HG02981 (cell line): Measurements from ENCODE around the gene ATG3.
"Not testable (repeated sequence)": the region's sequence is repeated elsewhere in the genome, so short reads cannot be mapped to it uniquely, and the experiment has no call there.

Experiments used
- ATAC-seq: cut with Tn5 transposase; IDR thresholded peaks from one replicate; pipeline ENCODE4 v1.9.1; 2021; ENCODE audit warnings: mild to moderate bottlenecking, moderate library complexity; ENCODE audit not compliant: unreplicated experiment

The ATG3 gene

DNA sequence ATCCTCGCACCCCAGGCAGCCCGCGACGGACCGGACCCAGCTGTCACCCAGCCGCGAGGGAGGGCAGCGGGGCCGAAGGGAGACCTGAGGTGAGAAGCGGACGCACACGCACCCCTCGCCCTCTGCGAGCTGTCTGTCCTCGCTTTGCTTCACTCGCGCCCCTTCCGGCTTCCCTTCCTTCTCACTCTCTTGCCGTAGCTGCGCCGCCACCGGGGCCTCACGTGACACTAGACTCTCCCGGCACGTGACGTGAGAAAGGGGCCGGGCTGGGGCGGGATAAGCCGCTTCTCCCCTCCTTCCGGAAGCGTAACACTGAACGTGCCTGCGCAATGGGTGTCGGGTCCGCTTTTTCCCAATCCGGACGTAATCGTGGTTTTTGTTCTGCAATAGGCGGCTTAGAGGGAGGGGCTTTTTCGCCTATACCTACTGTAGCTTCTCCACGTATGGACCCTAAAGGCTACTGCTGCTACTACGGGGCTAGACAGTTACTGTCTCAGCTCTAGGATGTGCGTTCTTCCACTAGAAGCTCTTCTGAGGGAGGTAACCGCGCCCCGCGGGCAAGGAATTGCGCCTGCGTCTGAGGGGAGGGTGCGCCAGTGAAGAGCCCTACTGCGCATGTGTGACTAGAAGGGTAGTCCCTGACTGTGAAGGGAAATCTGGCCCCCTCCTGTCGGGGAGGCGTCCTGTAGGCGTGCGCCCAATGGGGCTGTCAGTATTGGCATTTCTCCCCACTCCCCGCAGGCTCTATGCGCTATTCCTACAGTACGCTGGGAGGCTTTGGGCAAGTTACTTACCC is at the start of gene ATG3, which contains the start of gene SLC35A5:
Gene ATG3, minus strand, starts transcription at position 229 of the 796 bp plus-strand sequence. CDS start 434 bp downstream, outside the sequence.
Gene SLC35A5, plus strand, starts transcription at position 312 of the 796 bp plus-strand sequence. CDS start 1,359 bp downstream, outside the sequence.
- peak; percentile 77 for ATAC-seq

DNA sequence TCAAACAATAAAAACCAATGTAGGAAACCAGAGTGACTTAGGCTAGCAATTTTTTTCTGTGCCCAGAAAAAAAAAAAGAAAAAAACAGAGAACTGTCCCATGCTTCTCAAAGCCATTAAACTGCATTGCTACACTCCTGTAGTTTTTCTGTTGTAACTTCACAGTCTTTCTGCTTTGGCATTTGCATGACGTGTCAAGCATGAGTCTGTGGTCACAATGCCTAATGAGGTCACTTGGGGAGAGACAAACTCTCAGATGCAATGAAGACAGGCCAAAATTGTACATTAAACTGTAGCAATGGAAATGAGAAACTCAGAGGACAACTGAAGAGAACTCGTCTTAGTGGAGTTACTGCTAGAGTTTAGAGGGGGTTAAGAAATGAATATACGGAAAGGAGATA is 48.4 kb upstream of the ATG3 start:
- ATAC-seq, result no peak

DNA sequence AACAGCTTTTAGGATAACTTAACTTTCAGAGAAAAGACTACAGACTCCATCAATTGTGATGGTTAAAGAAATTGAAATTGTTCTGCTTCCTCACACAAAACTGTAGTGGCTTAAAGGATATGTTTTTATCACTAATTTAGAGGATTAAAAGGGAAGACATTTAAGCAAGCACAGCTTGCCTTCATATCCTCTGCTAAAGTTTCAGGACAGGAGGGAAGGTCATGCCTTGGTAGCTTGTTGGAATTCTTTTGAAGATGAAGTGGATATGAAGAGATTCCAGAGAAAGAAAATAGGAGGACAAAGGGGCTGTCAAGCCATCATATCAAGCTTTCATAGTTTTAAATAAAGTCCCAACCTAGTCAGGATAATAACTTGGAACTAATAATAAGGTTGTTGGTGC is 46.1 kb upstream of the ATG3 start:
- no peak for ATAC-seq

DNA sequence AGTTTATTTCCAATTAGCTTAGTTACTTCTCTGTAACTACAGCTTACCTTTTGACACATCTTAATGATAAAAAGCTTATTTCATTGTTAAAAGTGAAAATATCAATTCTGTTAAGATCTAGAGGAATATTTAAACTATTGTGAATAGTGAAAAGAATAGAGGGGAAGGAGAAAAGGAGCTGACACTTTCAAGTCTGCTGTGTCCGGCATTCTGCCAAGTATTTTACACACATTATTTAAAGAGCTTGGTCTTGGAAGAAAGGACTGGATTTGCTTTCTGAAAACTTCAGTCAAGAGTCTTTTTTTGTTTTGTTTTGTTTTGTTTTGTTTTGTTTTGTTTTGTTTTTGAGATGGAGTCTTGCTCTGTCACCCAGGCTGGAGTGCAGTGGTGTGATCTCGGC is 44.3 kb upstream of the ATG3 start:
- ATAC-seq, result no peak

DNA sequence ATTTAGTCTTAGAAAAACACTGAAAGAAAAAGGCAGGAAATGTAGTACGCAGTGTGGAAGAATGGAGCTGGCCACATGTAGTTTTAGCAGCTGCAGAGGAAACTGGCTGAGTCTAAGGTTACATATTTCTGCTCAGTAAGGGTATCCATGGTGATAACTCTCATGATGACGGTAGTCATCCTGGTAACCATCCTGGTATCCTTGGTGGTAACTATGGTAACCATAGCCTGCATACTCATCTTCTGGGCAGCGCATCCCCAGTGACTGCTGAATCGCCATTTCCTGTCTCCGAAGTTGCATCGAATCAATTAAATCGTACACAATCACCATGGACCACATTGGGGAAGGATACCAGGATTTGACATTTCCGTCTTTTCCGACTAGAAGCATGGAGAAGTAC is 43.5 kb upstream of the ATG3 start:
- no peak for ATAC-seq

DNA sequence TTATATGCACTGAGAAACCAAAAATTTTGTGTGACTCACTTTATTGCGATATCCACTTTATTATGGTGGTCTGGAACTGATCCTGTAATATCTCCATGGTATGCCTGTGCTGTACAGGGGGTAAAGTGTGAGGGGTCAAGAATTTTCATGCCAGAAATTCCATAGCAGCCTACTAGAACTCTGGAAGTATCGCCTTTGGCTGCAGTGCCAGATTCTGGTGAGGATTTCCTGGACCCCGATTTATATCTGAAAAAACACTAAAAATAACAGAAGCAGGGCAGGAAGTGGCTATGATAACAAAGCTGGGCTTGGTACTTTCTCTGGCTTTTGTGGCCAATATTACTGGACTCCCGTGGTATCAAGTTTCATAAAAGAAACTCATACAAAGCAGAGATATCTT is 42.8 kb upstream of the ATG3 start:
- no peak for ATAC-seq

DNA sequence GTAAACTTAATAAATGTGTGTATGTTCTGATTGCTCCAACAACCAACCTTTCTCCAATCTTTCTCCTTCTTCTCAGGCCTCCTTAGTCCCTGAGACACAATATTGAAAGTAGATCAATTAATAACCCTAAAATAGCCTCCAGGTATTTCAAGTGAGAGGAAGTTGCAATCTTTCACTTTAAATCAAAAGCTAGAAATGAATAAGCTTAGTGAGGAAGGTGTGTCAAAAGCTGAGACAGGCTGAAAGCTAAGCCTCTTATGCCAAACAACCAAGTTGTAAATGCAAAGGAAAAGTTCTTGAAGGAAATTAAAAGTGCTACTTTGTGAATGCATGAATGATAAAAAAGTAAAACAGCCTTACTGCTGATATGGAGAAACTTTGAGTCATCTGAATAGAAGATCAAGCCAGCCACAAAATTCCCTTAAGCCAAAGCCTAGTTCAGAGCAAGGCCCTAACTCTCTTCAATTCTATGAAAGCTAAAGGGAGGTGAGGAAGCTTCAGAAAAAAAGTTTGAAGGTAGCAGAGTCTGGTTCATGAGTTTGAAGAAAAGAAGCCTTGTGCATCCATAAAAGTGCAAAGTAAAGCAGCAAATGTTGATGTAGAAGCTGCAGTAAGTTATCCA is 40.6 kb upstream of the ATG3 start:
- no peak for ATAC-seq

DNA sequence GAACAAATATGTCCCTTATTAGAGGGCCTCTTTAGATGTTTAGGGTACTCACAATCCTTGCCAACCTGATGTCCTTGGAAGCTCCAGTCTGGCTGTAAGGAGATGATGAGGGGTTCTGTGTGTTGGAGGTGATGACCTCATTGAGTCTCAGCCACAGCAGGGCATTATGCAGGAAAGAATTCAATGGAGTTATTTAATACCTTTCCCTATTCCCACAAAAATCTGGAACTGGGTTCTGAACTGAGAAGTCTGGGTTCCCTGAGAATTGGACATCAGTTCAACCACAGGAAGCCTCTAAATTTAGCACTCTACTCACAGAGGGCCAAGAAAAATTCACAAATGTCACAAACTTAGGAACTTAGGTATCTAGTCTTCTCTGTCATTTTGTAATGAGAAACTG is 37.0 kb upstream of the ATG3 start:
- no peak for ATAC-seq

DNA sequence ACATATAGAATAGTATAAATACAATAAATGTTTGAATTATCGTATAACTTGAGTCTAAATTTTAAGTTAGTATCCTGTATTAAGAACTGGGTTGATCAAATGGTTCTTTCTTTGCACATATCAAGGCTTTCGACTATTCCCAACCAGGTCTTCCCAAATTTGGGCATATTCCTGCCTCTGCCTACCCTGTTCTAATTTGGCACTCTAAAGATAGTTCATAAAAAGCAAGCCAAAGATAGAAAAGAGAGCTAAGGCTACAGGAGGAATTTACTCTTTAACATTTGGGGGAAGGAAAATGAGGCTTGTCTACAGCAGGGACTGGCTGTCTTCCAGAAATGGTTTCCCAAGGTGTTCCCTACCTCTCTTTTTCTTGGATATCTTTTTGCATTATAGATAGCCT is 36.2 kb upstream of the ATG3 start:
- no peak for ATAC-seq

DNA sequence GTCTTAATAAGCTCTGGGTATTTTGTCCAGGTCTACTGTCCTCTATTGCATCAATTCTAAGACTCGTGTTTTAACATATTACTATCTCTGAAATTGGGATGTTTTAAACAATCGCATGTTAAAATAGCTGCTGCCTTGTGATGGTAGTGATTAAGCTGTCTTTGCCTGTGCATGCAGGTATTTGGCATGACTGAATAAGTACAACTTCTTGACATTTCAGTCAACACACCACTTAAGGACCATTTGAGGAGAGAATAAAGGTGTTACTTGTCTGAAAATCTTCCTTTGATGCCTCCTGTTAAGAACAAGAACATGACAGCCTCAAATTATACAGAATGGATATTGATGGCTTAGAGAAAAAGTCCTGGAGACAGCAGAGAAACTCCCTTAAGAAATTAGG is 33.1 kb upstream of the ATG3 start:
- no peak for ATAC-seq

DNA sequence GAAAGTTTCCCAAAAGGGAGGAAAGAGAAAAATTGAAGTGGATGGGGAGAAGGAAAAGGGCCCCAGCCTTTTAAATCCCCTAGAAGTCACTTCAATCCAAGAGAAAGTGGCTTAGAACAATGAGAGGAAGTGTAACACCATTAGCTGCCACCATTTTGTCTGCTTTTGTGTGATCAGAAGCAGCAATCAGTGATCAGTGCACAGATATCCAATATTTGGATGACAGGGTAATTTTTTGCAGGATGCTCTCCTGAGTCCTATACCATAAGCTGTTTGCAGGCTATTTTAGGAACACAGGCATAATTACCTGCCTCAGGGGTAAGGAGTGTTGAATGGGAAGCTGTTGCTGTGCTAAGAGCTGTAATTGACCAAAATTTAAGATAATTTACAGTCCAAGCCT is 31.5 kb upstream of the ATG3 start:
- no peak for ATAC-seq

DNA sequence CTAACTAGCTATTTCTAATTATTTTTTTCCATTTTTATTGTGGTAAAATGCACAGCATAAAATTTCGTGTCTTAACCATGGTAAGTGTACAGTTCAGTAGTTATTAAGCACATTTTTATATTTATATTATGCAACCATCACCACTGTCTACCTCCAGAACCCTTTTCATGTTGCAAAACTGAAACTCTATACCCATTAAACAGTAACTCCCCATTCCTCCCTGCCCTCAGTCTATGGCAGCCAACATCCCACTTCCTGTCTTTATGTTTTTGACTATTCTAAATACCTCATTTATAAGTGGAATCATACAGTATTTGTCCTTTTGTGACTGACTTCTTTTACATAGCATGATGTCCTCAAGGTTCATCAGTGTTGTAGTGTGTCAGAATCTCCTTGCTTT is 25.6 kb upstream of the ATG3 start:
- no peak for ATAC-seq

DNA sequence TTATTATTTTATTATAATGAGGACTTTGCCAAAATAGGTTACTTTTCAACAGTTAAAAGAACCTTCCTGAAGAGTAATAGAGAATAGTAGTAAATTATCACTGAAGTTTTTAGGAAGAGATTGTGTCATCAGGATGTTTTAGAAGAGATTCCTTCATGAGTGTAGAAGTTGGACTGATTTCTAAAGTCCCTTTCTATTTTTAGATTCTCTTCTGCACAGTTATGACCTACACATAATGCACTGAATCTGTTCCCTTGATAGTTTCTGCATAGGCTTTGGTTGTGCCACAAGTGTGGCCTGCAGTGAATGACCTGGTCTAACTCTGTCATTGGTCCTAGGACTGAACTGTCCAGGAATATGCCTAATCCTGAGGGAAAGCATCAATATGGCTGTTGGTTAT is 24.0 kb upstream of the ATG3 start:
- ATAC-seq, result no peak

DNA sequence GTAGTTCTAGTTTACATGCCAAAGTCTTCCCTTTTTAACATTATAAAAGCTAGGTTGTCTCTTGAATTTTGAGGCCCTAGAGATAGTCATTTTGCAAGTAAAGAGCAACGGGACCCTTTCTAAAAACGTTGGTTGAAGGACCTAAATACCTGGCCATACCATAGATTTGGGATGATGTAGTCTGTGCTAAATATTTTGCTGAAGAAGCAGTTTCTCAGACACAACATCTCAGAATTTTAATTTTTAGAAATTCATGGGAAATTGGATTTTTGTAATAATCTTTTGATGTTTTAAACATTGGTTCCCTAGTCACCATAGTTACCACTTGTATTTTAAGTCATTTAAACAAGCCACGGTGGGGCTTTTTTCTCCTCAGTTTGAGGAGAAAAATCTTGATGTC is 21.3 kb upstream of the ATG3 start:
- ATAC-seq, result no peak

DNA sequence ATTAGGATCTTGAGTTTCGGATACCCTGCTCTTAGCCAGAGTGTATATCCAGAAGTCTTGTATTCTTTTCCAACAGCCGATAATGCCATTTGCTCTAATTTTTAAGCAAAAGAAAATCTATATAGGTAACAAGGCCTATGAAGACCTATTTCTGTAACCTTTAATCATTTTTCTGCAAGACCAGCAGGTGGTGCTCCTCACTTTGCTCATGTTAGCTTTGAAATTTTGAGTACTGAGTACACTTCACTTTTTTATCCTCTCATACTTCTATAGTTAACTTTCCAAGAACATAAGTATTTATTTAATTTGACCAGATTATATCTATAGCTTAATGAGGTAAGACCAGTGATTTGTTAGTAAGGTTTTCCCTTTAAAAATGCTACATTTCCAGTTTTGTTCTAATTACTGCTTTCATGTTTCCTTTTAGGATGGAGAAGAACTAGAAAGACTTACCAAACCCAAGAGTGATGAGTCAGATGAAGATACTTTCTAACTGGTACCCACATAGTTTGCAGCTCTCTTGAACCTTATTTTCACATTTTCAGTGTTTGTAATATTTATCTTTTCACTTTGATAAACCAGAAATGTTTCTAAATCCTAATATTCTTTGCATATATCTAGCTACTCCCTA is 20.6 kb upstream of the ATG3 start:
- ATAC-seq, result no peak

DNA sequence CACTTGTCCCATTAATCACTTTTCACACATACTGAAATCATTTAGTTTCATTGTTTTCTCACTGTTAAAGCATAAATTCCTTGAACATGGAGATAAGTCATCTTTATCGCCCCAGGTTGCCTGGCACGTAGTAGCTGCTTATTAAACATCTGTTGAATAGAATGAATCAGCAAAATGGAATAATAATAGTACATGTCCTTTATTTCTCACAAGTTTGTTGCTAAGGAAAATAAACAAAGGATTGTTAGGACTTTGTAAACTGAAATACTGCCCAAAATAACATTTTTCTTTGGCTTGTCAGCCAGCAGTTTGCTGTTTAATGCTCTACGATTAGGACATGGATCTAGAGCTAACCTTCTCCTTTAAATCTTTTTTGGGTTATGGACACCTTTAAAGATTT is 17.9 kb upstream of the ATG3 start:
- ATAC-seq, result no peak

DNA sequence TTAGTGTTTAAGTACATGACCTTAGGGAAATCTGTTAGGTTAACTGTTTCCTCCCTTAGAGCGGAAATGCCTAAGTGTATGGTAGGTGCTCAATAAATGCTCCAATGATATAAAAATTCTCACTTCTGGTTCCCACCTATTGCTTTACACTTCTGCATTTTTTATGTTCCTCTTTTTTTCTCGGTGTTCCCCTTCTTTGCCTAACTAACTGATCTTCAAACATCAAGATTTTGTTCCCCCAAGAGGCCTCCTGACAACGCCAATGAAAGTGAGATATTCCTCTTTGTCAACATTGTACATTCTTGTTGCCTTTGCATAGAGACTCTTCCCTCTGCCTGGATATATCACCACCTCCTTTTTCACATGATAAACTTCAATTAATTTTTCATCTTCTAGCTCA is 17.5 kb upstream of the ATG3 start:
- ATAC-seq, result no peak

DNA sequence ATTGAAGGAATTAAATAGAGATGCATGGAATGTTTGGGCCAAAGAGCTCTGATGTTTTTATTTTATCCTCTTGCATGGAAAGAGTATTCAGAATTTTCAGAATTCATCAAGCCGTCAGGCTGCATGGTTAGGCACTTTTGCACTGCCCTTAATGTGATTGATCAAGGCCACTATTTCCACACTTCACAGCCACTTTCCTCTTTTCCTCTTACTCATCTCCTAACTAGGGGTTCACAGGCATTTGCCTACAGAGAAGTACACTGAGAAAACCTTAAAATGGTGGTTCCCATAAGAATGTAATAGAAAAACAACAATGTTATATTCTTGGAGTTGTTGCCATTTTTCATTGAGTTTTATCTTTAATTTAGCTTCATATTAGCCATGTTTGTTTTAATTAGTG is 10.9 kb upstream of the ATG3 start:
- ATAC-seq, result no peak

DNA sequence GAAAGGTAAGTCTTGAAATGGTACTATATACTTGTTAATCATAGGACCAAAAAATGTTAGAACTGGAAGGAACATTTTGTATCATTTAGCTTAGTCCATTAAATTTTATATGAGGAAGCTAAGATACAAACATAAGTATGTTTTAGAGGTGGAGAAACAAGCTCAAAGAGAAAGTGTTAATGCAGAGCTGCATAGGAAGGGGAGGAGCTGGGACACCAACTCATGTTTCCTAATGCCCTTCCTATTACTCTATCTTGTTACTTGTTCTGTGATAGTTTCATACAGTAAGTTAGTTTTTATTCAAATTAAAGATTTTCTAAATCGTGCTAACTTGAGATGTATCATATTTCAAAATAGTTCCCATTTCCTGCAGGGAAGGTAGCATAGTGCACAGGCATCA is 7.5 kb upstream of the ATG3 start:
- ATAC-seq, result no peak

DNA sequence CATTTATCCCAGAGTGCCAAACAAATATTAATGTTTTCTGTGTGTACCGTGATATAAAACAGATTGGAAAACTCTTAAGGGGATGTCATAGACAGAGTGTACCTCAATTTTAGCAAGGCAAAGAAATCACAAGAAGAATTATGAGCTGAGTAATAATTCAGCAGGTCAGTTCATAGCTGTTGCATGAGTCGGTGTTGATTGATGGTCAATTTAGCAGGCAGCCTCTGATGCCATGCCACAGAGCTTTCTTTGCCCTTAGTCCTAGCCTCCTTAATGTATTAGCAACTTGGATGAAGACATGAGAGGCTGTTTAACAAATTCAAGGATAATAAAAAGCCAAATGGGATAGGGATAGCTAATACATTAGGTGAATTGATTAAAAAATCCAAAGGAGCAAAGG is 6.9 kb upstream of the ATG3 start:
- ATAC-seq, result no peak

DNA sequence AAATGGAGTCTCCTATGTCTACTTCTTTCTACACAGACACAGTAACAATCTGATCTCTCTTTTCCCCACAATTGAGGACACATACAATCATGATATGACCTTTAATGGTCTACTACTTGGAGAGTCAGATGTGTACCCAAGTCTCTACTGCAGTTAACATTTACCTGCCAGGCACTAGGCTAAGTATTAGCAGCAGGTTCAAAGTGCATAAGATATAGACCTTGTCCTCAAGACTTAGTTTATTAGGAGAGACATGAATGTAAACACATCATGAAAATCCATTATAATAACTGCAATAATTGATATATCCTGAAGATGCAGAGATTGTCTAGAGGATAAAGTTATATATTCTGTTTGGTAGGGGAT is 3.2 kb upstream of the ATG3 start:
- no peak for ATAC-seq

DNA sequence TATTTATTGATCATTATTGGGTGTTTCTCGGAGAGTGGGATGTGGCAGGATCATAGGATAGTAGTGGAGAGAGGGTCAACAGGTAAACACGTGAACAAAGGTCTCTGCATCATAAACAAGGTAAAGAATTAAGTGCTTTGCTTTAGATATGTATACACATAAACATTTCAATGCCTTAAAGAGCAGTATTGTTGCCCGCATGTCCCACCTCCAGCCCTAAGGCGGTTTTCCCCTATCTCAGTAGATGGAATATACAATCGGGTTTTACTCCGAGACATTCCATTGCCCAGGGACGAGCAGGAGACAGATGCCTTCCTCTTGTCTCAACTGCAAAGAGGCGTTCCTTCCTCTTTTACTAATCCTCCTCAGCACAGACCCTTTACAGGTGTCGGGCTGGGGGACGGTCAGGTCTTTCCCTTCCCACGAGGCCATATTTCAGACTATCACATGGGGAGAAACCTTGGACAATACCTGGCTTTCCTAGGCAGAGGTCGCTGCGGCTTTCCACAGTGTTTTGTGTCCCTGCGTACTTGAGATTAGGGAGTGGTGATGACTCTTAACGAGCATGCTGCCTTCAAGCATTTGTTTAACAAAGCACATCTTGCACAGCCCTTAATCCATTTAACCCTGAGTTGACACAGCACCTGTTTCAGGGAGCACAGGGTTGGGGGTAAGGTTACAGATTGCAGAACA is 2.6 kb upstream of the ATG3 start:
- ATAC-seq, result not testable (repeated sequence)
